HUES64 (cell line): ENCODE measurements around the gene PRR29.

Source experiments
- H3K27ac ChIP-seq: 2 replicates; pipeline ENCODE4 v1.7.0; 2013; ENCODE audit warnings: low read depth, low read length, inconsistent platforms
- H3K27me3 ChIP-seq: 2 replicates; pipeline ENCODE4 v1.6.1; 2013; ENCODE audit warnings: mild to moderate bottlenecking, low read length; ENCODE audit not compliant: insufficient read depth
- H3K36me3 ChIP-seq: 2 replicates; pipeline ENCODE4 v1.6.1; 2013; ENCODE audit warnings: mild to moderate bottlenecking, low read length; ENCODE audit not compliant: insufficient read depth
- H3K4me1 ChIP-seq: 2 replicates; pipeline ENCODE4 v1.6.1; 2013; ENCODE audit warnings: mild to moderate bottlenecking, low read length, moderate library complexity; ENCODE audit not compliant: insufficient read depth
- H3K4me3 ChIP-seq: 2 replicates; pipeline ENCODE4 v1.5.1; 2013; ENCODE audit warnings: mild to moderate bottlenecking, low read length, moderate library complexity
- H3K9ac ChIP-seq: 2 replicates; pipeline ENCODE4 v1.6.1; 2013; ENCODE audit warnings: mild to moderate bottlenecking, low read depth, low read length
- H3K9me3 ChIP-seq: 2 replicates; pipeline ENCODE4 v1.6.1; 2013; ENCODE audit warnings: low read depth, low read length; ENCODE audit not compliant: insufficient read depth
- WGBS: fragments of 150-250, 120-280 bp; methylation state at CpG from one replicate; pipeline ENCODE4 v1.1.7; 2013; ENCODE audit warnings: missing lambda C conversion rate; 5-methylcytosine and 5-hydroxymethylcytosine counted together

PRR29 gene

GRCh38 chr17:63961355-63962212, 36.6 kb upstream of the PRR29 start:
- no peaks in the 10 kb centered on the region for H3K27me3 ChIP-seq
- 10% methylated on average over 37 of the region's 37 CpGs for WGBS
- H3K9ac ChIP-seq: peak overlapping the region; percentile 48
- no peaks in the 10 kb centered on the region for H3K9me3 ChIP-seq
- H3K27ac ChIP-seq: peak overlapping the region; percentile 41; the same call in 1 of the 2 replicates
- H3K36me3 ChIP-seq: no peaks in the 10 kb centered on the region
- peaks cover 15% of the 10 kb centered on the region; the same call in 1 of the 2 replicates for H3K4me1 ChIP-seq
- peak overlapping the region; percentile 54 for H3K4me3 ChIP-seq

- 0 out of 2 replicates have a peak overlapping the region, but pooled peaks have one; percentile 18 for H3K4me3 ChIP-seq
- H3K4me1 ChIP-seq: peaks cover 15% of the 10 kb centered on the region; the same call in 1 of the 2 replicates
- WGBS: 34% methylated on average over 10 of the region's 10 CpGs
- H3K9me3 ChIP-seq: no peaks in the 10 kb centered on the region
- H3K36me3 ChIP-seq: no peaks in the 10 kb centered on the region
- H3K9ac ChIP-seq: no peak overlapping the region
- H3K27me3 ChIP-seq: no peaks in the 10 kb centered on the region
- 0 out of 2 replicates have a peak overlapping the region, but pooled peaks have one; percentile 41 for H3K27ac ChIP-seq
Observed at GRCh38 chr17:63962298-63962744, 35.8 kb upstream of the PRR29 start.

- no peak overlapping the region for H3K4me3 ChIP-seq
- H3K9me3 ChIP-seq: no peaks in the 10 kb centered on the region
- WGBS: 95% methylated on average over 4 of the region's 4 CpGs
Observed at GRCh38 chr17:63963123-63963522, 35.0 kb upstream of the PRR29 start.

GRCh38 chr17:63966646-63967264, 31.4 kb upstream of the PRR29 start:
- Histone ChIP-seq H3K36me3 (no peaks in the 10 kb centered on the region), H3K27me3 (no peaks in the 10 kb centered on the region), H3K27ac (no peak overlapping the region), H3K4me3 (no peak overlapping the region), H3K9ac (no peak overlapping the region), H3K4me1 (peaks cover 10% of the 10 kb centered on the region; the same call in 1 of the 2 replicates), H3K9me3 (no peaks in the 10 kb centered on the region)
- 91% methylated on average over 11 of the region's 11 CpGs for WGBS

More at GRCh38 chr17:63963123-63963522, 35.0 kb upstream of the PRR29 start:
- Histone ChIP-seq H3K4me1 (peaks cover 15% of the 10 kb centered on the region; the same call in 1 of the 2 replicates), H3K27me3 (no peaks in the 10 kb centered on the region), H3K9ac (no peak overlapping the region), H3K36me3 (no peaks in the 10 kb centered on the region), H3K27ac (no peak overlapping the region)

GRCh38 chr17:63967953-63968352, 30.2 kb upstream of the PRR29 start:
- Histone ChIP-seq H3K36me3 (no peaks in the 10 kb centered on the region), H3K27me3 (no peaks in the 10 kb centered on the region), H3K9me3 (no peaks in the 10 kb centered on the region), H3K9ac (no peak overlapping the region), H3K27ac (no peak overlapping the region), H3K4me1 (no peaks in the 10 kb centered on the region), H3K4me3 (no peak overlapping the region)
- 93% methylated on average over 19 of the region's 19 CpGs for WGBS

- H3K4me1 ChIP-seq: no peaks in the 10 kb centered on the region
- no peak overlapping the region for H3K27ac ChIP-seq
- no peaks in the 10 kb centered on the region for H3K27me3 ChIP-seq
- no peak overlapping the region for H3K4me3 ChIP-seq
- H3K9me3 ChIP-seq: no peaks in the 10 kb centered on the region
- H3K36me3 ChIP-seq: no peaks in the 10 kb centered on the region
- WGBS: 92% methylated on average over 10 of the region's 10 CpGs
- no peak overlapping the region for H3K9ac ChIP-seq
Observed at GRCh38 chr17:63969278-63969677, 28.9 kb upstream of the PRR29 start.

GRCh38 chr17:63972796-63973195, 25.4 kb upstream of the PRR29 start, which contains the start of gene SCN4A:
TSS of gene SCN4A (minus strand) at chr17:63972918. CDS start at chr17:63972841, 77 bp downstream.
- Histone ChIP-seq H3K27ac (no peak within 1 kb of the TSS), H3K9ac (no peak within 1 kb of the TSS), H3K27me3 (no peaks in the 10 kb centered on the region), H3K4me3 (no peak within 1 kb of the TSS), H3K4me1 (no peaks in the 10 kb centered on the region), H3K9me3 (no peaks in the 10 kb centered on the region), H3K36me3 (no peaks in the 10 kb centered on the region)
- 97% methylated on average over 14 of the region's 14 CpGs for WGBS

GRCh38 chr17:63973247-63973646, 24.9 kb upstream of the PRR29 start:
- H3K9me3 ChIP-seq: no peaks in the 10 kb centered on the region
- H3K9ac ChIP-seq: no peak overlapping the region
- 92% methylated on average over 6 of the region's 6 CpGs for whole genome bisulfite sequencing
- H3K27me3 ChIP-seq: no peaks in the 10 kb centered on the region
- no peaks in the 10 kb centered on the region for H3K4me1 ChIP-seq
- no peak overlapping the region for H3K4me3 ChIP-seq
- no peak overlapping the region for H3K27ac ChIP-seq
- H3K36me3 ChIP-seq: no peaks in the 10 kb centered on the region

GRCh38 chr17:63973930-63974593, 24.1 kb upstream of the PRR29 start:
- no peak overlapping the region for H3K4me3 ChIP-seq
- H3K27ac ChIP-seq: no peak overlapping the region
- no peaks in the 10 kb centered on the region for H3K9me3 ChIP-seq
- H3K27me3 ChIP-seq: no peaks in the 10 kb centered on the region
- WGBS: 85% methylated on average over 12 of the region's 12 CpGs
- H3K9ac ChIP-seq: no peak overlapping the region
- H3K4me1 ChIP-seq: no peaks in the 10 kb centered on the region
- no peaks in the 10 kb centered on the region for H3K36me3 ChIP-seq

GRCh38 chr17:63974594-63975192, 23.5 kb upstream of the PRR29 start:
- WGBS: 72% methylated on average over 10 of the region's 10 CpGs
- Histone ChIP-seq H3K4me3 (no peak overlapping the region), H3K36me3 (no peaks in the 10 kb centered on the region), H3K9ac (no peak overlapping the region), H3K27me3 (no peaks in the 10 kb centered on the region), H3K4me1 (no peaks in the 10 kb centered on the region), H3K9me3 (no peaks in the 10 kb centered on the region), H3K27ac (no peak overlapping the region)
